HUES48 (cell line): ENCODE measurements around the gene EMILIN2.
"Not testable (repeated sequence)": the region's sequence is repeated elsewhere in the genome, so short reads cannot be mapped to it uniquely, and the experiment has no call there.

Source experiments
- H3K27ac ChIP-seq: one replicate; pipeline ENCODE4 v1.7.0; 2013; ENCODE audit warnings: low read depth, low read length, inconsistent platforms
- H3K27me3 ChIP-seq: 2 replicates; pipeline ENCODE4 v1.6.1; 2013; ENCODE audit warnings: mild to moderate bottlenecking, low read length; ENCODE audit not compliant: control insufficient read depth, insufficient read depth
- H3K36me3 ChIP-seq: 2 replicates; pipeline ENCODE4 v1.6.1; 2013; ENCODE audit warnings: low read length; ENCODE audit not compliant: control insufficient read depth, insufficient read depth
- H3K4me1 ChIP-seq: 2 replicates; pipeline ENCODE4 v1.6.1; 2013; ENCODE audit warnings: mild to moderate bottlenecking, low read length; ENCODE audit not compliant: control insufficient read depth, insufficient read depth
- H3K4me3 ChIP-seq: 2 replicates; pipeline ENCODE4 v1.5.1; 2013; ENCODE audit warnings: mild to moderate bottlenecking, low read depth, low read length
- H3K9ac ChIP-seq: 2 replicates; pipeline ENCODE4 v1.6.1; 2013; ENCODE audit warnings: mild to moderate bottlenecking, low read depth, low read length, moderate library complexity
- H3K9me3 ChIP-seq: 2 replicates; pipeline ENCODE4 v1.6.1; 2013; ENCODE audit warnings: low read length; ENCODE audit not compliant: control insufficient read depth, insufficient read depth

EMILIN2 gene

GRCh38 chr18:2855560-2856350 lies 8.9 kb downstream of the EMILIN2 start:
- H3K9ac ChIP-seq: no peak overlapping the region
- no peaks in the 10 kb centered on the region for H3K36me3 ChIP-seq
- H3K27ac ChIP-seq: no peak overlapping the region
- H3K4me3 ChIP-seq: no peak overlapping the region
- no peaks in the 10 kb centered on the region for H3K4me1 ChIP-seq
- no peaks in the 10 kb centered on the region for H3K27me3 ChIP-seq
- H3K9me3 ChIP-seq: no peaks in the 10 kb centered on the region

DNA sequence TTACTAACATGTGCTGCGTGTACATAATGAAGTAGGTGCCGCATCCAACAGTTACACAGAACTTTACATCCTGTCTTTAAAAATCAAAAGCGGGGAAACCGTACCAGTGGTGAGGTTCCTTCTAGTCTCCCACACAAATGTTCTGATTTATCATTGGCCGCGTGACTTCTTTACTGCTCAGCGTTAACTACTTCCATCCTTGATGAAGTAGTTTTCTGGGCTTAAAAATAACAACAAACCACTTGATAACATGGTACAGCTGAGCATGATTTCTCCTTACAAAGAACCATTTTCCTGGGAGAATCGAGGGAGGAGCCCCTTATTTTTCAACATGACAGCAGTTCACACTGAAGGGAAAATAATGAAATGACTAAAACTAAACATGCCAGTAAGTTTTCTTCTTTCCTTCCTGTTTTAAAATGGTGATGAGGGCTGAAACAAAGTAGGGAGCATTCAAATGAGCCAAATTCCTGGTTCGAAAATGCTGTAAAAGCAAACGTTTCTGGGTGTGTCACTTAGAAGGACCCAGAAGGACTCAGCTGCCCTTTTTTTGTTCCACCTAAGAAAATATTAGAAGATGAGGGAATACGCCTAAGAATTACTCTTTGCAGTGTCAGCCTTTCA lies 9.9 kb downstream of the EMILIN2 start:
- no peaks in the 10 kb centered on the region for H3K9me3 ChIP-seq
- no peaks in the 10 kb centered on the region for H3K36me3 ChIP-seq
- no peak overlapping the region for H3K27ac ChIP-seq
- no peak overlapping the region for H3K4me3 ChIP-seq
- no peaks in the 10 kb centered on the region for H3K27me3 ChIP-seq
- H3K9ac ChIP-seq: no peak overlapping the region
- no peaks in the 10 kb centered on the region for H3K4me1 ChIP-seq

DNA sequence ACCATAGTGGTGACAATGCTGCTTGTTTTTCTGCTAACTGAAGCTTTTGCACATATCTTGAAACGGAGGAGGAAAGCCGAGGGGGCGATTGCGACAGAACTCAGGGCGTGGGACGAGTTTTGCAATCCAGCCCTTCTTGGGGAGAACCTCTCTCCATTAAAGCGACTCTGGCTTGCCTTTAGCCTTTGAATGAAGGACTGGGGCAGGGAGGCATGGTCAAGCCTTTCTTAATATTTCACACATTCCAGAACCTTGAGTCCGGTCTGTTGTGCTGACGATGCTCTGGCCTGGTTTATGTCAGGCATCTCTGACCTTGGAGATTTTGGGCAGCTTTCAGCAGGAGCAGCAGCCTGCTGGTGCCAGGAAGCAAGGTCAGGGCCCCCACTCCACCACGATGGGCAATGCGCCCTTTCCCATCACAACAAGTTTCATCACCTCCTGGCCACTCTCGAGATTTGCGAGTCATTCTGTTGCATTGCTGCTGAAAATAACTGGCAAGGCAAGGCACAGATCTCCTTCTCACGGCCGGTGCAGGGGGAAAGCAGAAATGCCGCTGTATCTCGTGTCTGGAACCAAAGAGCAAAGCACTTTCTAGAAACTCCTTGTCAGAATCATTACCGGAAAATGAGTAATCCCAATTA lies 10.8 kb downstream of the EMILIN2 start:
- Histone ChIP-seq H3K36me3 (no peaks in the 10 kb centered on the region), H3K9ac (no peak overlapping the region), H3K4me1 (no peaks in the 10 kb centered on the region), H3K9me3 (no peaks in the 10 kb centered on the region), H3K4me3 (no peak overlapping the region), H3K27me3 (no peaks in the 10 kb centered on the region), H3K27ac (no peak overlapping the region)

GRCh38 chr18:2860397-2860796 lies 13.6 kb downstream of the EMILIN2 start:
- H3K9ac ChIP-seq, H3K36me3 ChIP-seq, H3K4me1 ChIP-seq: not testable (repeated sequence)

GRCh38 chr18:2863997-2864396 lies 17.2 kb downstream of the EMILIN2 start:
- not testable (repeated sequence) for H3K9me3 ChIP-seq, H3K36me3 ChIP-seq, H3K27ac ChIP-seq, H3K9ac ChIP-seq, H3K4me3 ChIP-seq, H3K27me3 ChIP-seq, H3K4me1 ChIP-seq

More at GRCh38 chr18:2860397-2860796, 13.6 kb downstream of the EMILIN2 start:
- not testable (repeated sequence) for H3K27ac ChIP-seq, H3K9me3 ChIP-seq, H3K4me3 ChIP-seq, H3K27me3 ChIP-seq

DNA sequence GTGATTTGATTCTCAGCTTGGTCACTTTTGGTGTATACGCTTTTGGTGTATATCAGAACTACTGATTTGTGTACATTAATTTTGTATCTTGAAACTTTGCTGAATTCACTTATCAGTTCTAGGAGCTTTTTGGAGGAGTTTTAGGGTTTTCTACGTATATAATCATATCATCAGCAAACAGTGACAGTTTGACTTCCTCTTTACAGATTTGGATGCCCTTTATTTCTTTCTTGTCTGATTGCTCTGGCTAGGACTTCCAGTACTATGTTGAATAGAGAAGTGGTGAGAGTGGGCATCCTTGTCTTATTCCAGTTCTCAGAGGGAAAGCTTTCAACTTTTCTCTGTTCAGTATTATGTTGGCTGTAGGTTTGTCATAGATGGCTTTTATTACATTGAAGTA lies 19.7 kb downstream of the EMILIN2 start:
- H3K4me3 ChIP-seq, H3K9ac ChIP-seq, H3K4me1 ChIP-seq, H3K36me3 ChIP-seq, H3K27me3 ChIP-seq, H3K9me3 ChIP-seq, H3K27ac ChIP-seq: not testable (repeated sequence)

- Histone ChIP-seq H3K9me3 (peaks cover 5% of the 10 kb centered on the region; the same call in 1 of the 2 replicates), H3K4me1 (no peaks in the 10 kb centered on the region), H3K36me3 (no peaks in the 10 kb centered on the region), H3K27me3 (no peaks in the 10 kb centered on the region), H3K27ac (no peak overlapping the region), H3K9ac (no peak overlapping the region), H3K4me3 (no peak overlapping the region)
Measured at GRCh38 chr18:2869207-2869606, 22.4 kb downstream of the EMILIN2 start.

GRCh38 chr18:2871111-2871720 lies 24.4 kb downstream of the EMILIN2 start:
- Histone ChIP-seq H3K4me1 (no peaks in the 10 kb centered on the region), H3K4me3 (no peak overlapping the region), H3K9ac (no peak overlapping the region), H3K27ac (no peak overlapping the region), H3K36me3 (no peaks in the 10 kb centered on the region), H3K27me3 (no peaks in the 10 kb centered on the region), H3K9me3 (peaks cover 3% of the 10 kb centered on the region; the same call in 1 of the 2 replicates)

- Histone ChIP-seq H3K9ac (no peak overlapping the region), H3K9me3 (no peaks in the 10 kb centered on the region), H3K4me1 (no peaks in the 10 kb centered on the region), H3K4me3 (no peak overlapping the region), H3K27ac (no peak overlapping the region), H3K27me3 (no peaks in the 10 kb centered on the region), H3K36me3 (no peaks in the 10 kb centered on the region)
Measured at GRCh38 chr18:2872095-2872494, 25.3 kb downstream of the EMILIN2 start.

GRCh38 chr18:2874765-2875164 lies 28.0 kb downstream of the EMILIN2 start:
- Histone ChIP-seq H3K9me3 (no peaks in the 10 kb centered on the region), H3K36me3 (no peaks in the 10 kb centered on the region), H3K4me1 (no peaks in the 10 kb centered on the region), H3K27me3 (no peaks in the 10 kb centered on the region), H3K27ac (no peak overlapping the region), H3K4me3 (no peak overlapping the region), H3K9ac (no peak overlapping the region)
